GM19455 (cell line): ENCODE results near the gene ZNF276.
"Not testable (repeated sequence)": the region's sequence is repeated elsewhere in the genome, so short reads cannot be mapped to it uniquely, and the experiment has no call there.

Source experiments
- ATAC-seq: cut with Tn5 transposase; IDR thresholded peaks from one replicate; pipeline ENCODE4 v1.9.1; 2021; ENCODE audit not compliant: unreplicated experiment

Gene ZNF276

GRCh38 chr16:89779231-89779908, 58.0 kb downstream of the ZNF276 start:
- no peak for ATAC-seq

GRCh38 chr16:89779909-89780305, 58.6 kb downstream of the ZNF276 start:
- ATAC-seq, result no peak

- ATAC-seq, result no peak
Measured at GRCh38 chr16:89782489-89782888, 61.2 kb downstream of the ZNF276 start.

DNA sequence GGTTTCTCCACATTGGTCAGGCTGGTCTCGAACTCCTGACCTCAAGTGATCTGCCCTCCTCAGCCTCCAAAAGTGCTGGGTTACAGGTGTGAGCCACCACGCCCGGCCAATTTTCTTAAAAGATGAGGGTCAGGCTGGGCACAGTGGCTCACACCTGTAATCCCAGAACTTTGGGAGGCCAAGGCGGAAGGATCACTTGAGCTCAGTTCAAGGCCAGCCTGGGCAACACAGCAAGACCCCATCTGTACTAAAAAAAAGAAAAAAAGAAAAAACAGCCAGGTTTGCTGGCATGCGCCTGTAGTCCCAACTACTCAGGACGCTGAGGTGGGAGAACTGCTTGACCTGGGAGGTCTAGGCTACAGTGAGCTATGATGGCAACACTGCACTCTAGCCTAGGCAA, 62.6 kb downstream of the ZNF276 start:
- not testable (repeated sequence) for ATAC-seq

- no peak for ATAC-seq
Measured at GRCh38 chr16:89784406-89784805, 63.1 kb downstream of the ZNF276 start.

- ATAC-seq, result no peak
Measured at GRCh38 chr16:89785523-89786155, 64.3 kb downstream of the ZNF276 start.

DNA sequence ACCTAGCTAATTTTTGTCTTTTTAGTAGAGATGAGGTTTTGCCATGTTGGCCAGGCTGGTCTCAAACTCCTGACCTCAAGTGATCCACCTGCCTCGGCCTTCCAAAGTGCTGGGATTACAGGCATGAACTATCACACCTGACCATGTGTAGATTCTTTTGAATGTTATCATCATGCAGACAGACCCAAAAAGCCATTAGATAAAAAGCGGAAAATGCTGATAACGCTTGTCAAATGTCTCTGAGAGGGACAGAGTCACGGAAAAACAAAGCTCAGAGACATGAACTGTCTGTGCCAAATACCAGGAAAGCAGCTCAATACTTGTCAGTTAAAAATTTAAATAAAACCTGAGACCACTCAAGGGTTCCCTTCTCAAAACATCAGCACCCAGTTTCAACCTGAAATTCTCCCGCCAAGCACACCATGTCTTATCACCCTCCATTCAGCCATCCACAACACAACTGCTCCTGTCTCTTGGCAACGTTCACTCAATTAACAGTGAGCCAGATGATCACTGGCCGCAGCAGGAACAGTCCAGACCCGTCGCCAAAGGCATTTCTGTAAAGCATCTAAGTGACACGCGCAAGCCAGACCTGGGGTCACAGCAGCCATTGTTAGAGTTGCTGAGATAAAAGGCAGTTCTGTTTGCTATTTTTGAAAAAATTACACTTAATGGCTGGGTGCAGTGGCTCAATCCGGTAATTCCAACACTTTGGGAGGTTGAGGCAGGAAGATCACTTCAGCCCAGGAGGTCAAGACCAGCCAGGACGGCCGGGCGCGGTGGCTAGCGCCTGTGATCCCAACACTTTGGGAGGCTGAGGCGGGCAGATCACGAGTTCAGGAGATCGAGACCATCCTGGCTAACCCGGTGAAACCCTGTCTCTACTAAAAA, 65.4 kb downstream of the ZNF276 start:
- no peak for ATAC-seq

- ATAC-seq, result no peak
Measured at GRCh38 chr16:89787365-89787805, 66.0 kb downstream of the ZNF276 start.
